Measurements from ENCODE around the gene SLC39A11. TPM values are rescaled to one million over a fixed set of nuclear protein-coding genes. Genes with fewer than 3 reads are reported as not detected.
A peak's percentile ranks its signal among the peaks of the same experiment; 100 is the strongest.
"Not testable (repeated sequence)": the region's sequence is repeated elsewhere in the genome, so short reads cannot be mapped to it uniquely, and the experiment has no call there.

The SLC39A11 gene
- polyA plus RNA-seq, 3 donors: 16.6 to 27.9 (median 26.6) TPM

GRCh38 chr17:72764632-72765041 is 327.9 kb downstream of the SLC39A11 start:
- H3K36me3 Mint-ChIP-seq: peaks cover 36 to 41% of the 10 kb centered on the region in 2 donors
- H3K4me3 Mint-ChIP-seq: no peak overlapping the region
- no peaks in the 10 kb centered on the region for H3K79me2 ChIP-seq (ENCODE audit: insufficient read depth, low read length)
- H3K27me3 Mint-ChIP-seq (ENCODE audit: low read depth in 3 of 3): no peaks in the 10 kb centered on the region
- no peak overlapping the region for H3K27ac ChIP-seq (ENCODE audit: low read depth in 1 of 2, low read length in 2 of 2)
- no peak overlapping the region for H2AFZ ChIP-seq (ENCODE audit: insufficient read depth, low read depth, low read length, poor library complexity, severe bottlenecking)
- H4K20me1 ChIP-seq (ENCODE audit: insufficient read depth, low read length): no peaks in the 10 kb centered on the region
- H3K36me3 ChIP-seq (replicated peaks in 1 of 2; ENCODE audit: control insufficient read depth in 1 of 2, insufficient read depth in 2 of 2, low read length in 2 of 2): peaks cover 2 to 17% of the 10 kb centered on the region in 2 donors
- no peak overlapping the region for H3K9ac ChIP-seq (ENCODE audit: insufficient read depth, low read length, poor library complexity, severe bottlenecking)
- no peaks in the 10 kb centered on the region for H3K4me1 ChIP-seq (ENCODE audit: control insufficient read depth in 1 of 2, insufficient read depth in 2 of 2, low read length in 2 of 2)
- H3K9me3 ChIP-seq (replicated peaks in 1 of 2; ENCODE audit: control insufficient read depth in 1 of 2, insufficient read depth in 1 of 2, low read length in 2 of 2): no peaks in the 10 kb centered on the region
- WGBS (ENCODE audit: insufficient coverage): no CpG with 5 or more reads among the region's 3 CpGs
- intact Hi-C loops (cut with micrococcal nuclease): no loop called here
- TF ChIP-seq CTCF (IDR thresholded peaks at IDR 0.05): no peak
- peaks cover 0 to 6% (median 0%) of the 10 kb centered on the region in 7 donors for H3K9me3 Mint-ChIP-seq
- no peak overlapping the region for H3K4me2 ChIP-seq (replicated peaks; ENCODE audit: extremely low read depth, low read length, poor library complexity, severe bottlenecking)
- no peaks in the 10 kb centered on the region for H3K4me1 Mint-ChIP-seq
- H3K27me3 ChIP-seq (ENCODE audit: control insufficient read depth in 2 of 2, insufficient read depth in 2 of 2, low read length in 2 of 2): no peaks in the 10 kb centered on the region
- no peak overlapping the region for H3K27ac Mint-ChIP-seq
- DNase-seq: no peak
- no peak overlapping the region for H3K4me3 ChIP-seq (replicated peaks in 1 of 3; ENCODE audit: low read depth in 2 of 3, low read length in 3 of 3)

DNA sequence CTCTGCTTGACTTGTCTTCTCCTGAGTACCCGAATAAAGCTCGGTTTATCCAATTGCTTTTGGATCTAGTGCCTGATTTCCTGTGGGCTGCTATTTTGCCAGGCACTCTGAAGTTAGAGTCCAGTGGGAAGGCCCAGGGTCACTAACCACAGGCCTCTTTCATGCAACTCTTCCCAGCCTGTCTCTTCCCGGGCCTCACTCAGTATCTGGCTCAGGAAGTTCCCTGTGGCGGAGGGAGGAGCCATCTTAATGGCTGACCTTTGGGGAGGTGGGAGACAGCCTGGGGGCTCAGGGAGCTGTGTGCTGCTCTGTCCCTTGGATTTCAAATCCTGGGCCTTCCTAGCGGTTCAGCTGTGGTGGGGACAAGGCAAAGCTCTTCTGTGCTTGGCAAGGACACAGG is 328.5 kb downstream of the SLC39A11 start:
- Mint-ChIP-seq H3K36me3 (peaks cover 30 to 40% of the 10 kb centered on the region in 2 donors), H3K9me3 (peaks cover 0 to 5% (median 0%) of the 10 kb centered on the region in 7 donors), H3K4me3 (no peak overlapping the region), H3K4me1 (no peaks in the 10 kb centered on the region), H3K27ac (peak overlapping the region in 1 of 7 donors; percentile 51), H3K27me3 (ENCODE audit: low read depth in 3 of 3) (no peaks in the 10 kb centered on the region)
- 100% methylated on average over 2 of the region's 5 CpGs for WGBS (ENCODE audit: insufficient coverage)
- intact Hi-C loops (cut with micrococcal nuclease): no loop called here
- Histone ChIP-seq H3K9ac (ENCODE audit: insufficient read depth, low read length, poor library complexity, severe bottlenecking) (no peak overlapping the region), H3K27ac (ENCODE audit: low read depth in 1 of 2, low read length in 2 of 2) (no peak overlapping the region), H3K4me1 (ENCODE audit: control insufficient read depth in 1 of 2, insufficient read depth in 2 of 2, low read length in 2 of 2) (no peaks in the 10 kb centered on the region), H3K79me2 (ENCODE audit: insufficient read depth, low read length) (no peaks in the 10 kb centered on the region), H3K27me3 (ENCODE audit: control insufficient read depth in 2 of 2, insufficient read depth in 2 of 2, low read length in 2 of 2) (no peaks in the 10 kb centered on the region), H3K36me3 (replicated peaks in 1 of 2; ENCODE audit: control insufficient read depth in 1 of 2, insufficient read depth in 2 of 2, low read length in 2 of 2) (peaks cover 2 to 17% of the 10 kb centered on the region in 2 donors), H3K4me3 (replicated peaks in 1 of 3; ENCODE audit: low read depth in 2 of 3, low read length in 3 of 3) (no peak overlapping the region), H4K20me1 (ENCODE audit: insufficient read depth, low read length) (no peaks in the 10 kb centered on the region), H3K9me3 (replicated peaks in 1 of 2; ENCODE audit: control insufficient read depth in 1 of 2, insufficient read depth in 1 of 2, low read length in 2 of 2) (no peaks in the 10 kb centered on the region), H3K4me2 (replicated peaks; ENCODE audit: extremely low read depth, low read length, poor library complexity, severe bottlenecking) (no peak overlapping the region), H2AFZ (ENCODE audit: insufficient read depth, low read depth, low read length, poor library complexity, severe bottlenecking) (no peak overlapping the region)
- TF ChIP-seq CTCF (IDR thresholded peaks at IDR 0.05): no peak
- DNase-seq: no peak

DNA sequence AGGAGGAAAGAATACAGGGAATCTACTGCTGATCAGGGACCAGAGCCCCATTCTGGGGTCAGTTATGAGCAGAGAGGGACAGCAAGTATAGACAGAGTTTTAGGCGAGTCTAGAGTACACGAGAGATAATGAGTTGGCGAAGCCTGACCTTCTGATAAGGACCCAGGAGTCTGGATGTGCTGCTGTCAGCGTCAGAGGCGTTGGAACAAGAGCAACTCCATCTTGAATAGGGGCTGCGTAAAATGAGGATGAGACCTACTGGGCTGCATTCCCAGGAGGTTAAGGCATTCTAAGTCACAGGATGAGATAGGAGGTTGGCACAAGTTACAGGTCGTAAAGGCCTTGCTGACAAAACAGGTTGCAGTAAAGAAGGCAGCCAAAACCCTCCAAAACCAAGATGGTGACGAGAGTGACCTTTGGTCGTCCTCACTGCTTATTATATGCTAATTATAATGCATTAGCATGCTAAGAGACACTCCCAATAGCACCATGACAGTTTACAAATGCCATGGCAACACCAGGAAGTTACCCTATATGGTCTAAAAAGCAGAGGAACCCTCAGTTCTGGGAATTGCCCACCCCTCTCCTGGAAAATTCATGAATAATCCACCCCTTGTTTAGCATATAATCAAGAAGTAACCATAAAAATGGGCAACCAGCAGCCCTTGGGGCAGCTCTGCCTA is 330.5 kb downstream of the SLC39A11 start:
- H3K36me3 Mint-ChIP-seq: peaks cover 25 to 41% of the 10 kb centered on the region in 2 donors
- DNase-seq; H3K27ac Mint-ChIP-seq; H3K4me3 Mint-ChIP-seq; H3K4me2 ChIP-seq (replicated peaks; ENCODE audit: extremely low read depth, low read length, poor library complexity, severe bottlenecking); H3K4me1 ChIP-seq (ENCODE audit: control insufficient read depth in 1 of 2, insufficient read depth in 2 of 2, low read length in 2 of 2); intact Hi-C loops (cut with micrococcal nuclease); H3K27me3 Mint-ChIP-seq (ENCODE audit: low read depth in 3 of 3); H3K79me2 ChIP-seq (ENCODE audit: insufficient read depth, low read length); H3K4me1 Mint-ChIP-seq; H3K4me3 ChIP-seq (replicated peaks in 1 of 3; ENCODE audit: low read depth in 2 of 3, low read length in 3 of 3); H3K27me3 ChIP-seq (ENCODE audit: control insufficient read depth in 2 of 2, insufficient read depth in 2 of 2, low read length in 2 of 2); H3K27ac ChIP-seq (ENCODE audit: low read depth in 1 of 2, low read length in 2 of 2); H2AFZ ChIP-seq (ENCODE audit: insufficient read depth, low read depth, low read length, poor library complexity, severe bottlenecking); H3K9me3 Mint-ChIP-seq; H3K9ac ChIP-seq (ENCODE audit: insufficient read depth, low read length, poor library complexity, severe bottlenecking); H3K9me3 ChIP-seq (replicated peaks in 1 of 2; ENCODE audit: control insufficient read depth in 1 of 2, insufficient read depth in 1 of 2, low read length in 2 of 2); H4K20me1 ChIP-seq (ENCODE audit: insufficient read depth, low read length): not testable (repeated sequence)
- H3K36me3 ChIP-seq (replicated peaks in 1 of 2; ENCODE audit: control insufficient read depth in 1 of 2, insufficient read depth in 2 of 2, low read length in 2 of 2): peaks cover 5 to 13% of the 10 kb centered on the region in 2 donors
- 92% methylated on average over 5 of the region's 9 CpGs for WGBS (ENCODE audit: insufficient coverage)
